Ascending aorta (tissue), 2 donors: ENCODE results near the gene PHTF1. TPM values are rescaled to one million over a fixed set of nuclear protein-coding genes. Genes with fewer than 3 reads are reported as not detected.

ENCODE experiments used
- DNase-seq, 2 donors: peaks; one replicate each; pipeline ENCODE4 v3.0.0-alpha.2; 2019; ENCODE audit warnings: low spot score in 2 of 2
- H3K27ac ChIP-seq, 2 donors: fragments of 200-600 bp; sonication (generic); one replicate each; pipeline ENCODE4 v1.5.1; 2016 to 2017; ENCODE audit warnings: mild to moderate bottlenecking in 1 of 2
- H3K27me3 ChIP-seq: fragments of 200-600 bp; sonication (generic); one replicate; pipeline ENCODE4 v1.5.1; 2017
- H3K36me3 ChIP-seq, 2 donors: fragments of 200-600 bp; sonication (generic); one replicate each; pipeline ENCODE4 v1.5.1; 2016
- H3K4me1 ChIP-seq, 2 donors: fragments of 200-600 bp; sonication (generic); one replicate each; pipeline ENCODE4 v1.5.1; 2016 to 2017; ENCODE audit warnings: mild to moderate bottlenecking in 1 of 2
- H3K4me3 ChIP-seq, 2 donors: fragments of 200-600 bp; sonication (generic); one replicate each; pipeline ENCODE4 v1.5.1; 2016 to 2017; ENCODE audit warnings: mild to moderate bottlenecking in 1 of 2
- H3K9me3 ChIP-seq, 2 donors: fragments of 200-600 bp; sonication (generic); one replicate each; pipeline ENCODE4 v1.5.1; 2016
- CTCF ChIP-seq, 3 experiments: fragments of 200-600 bp in 2 of 3; fragments of 450-650 bp in 1 of 3; sonication (generic) in 2 of 3; IDR thresholded peaks; one replicate each; pipeline ENCODE4 v1.5.1; 2016 to 2019; ENCODE audit warnings: antibody characterized with exemption in 3 of 3, mild to moderate bottlenecking in 1 of 3, moderate library complexity in 1 of 3
- intact Hi-C: fragments of 100-400 bp; cut with DNase I; formaldehyde crosslinking; loops from one replicate; pipeline ENCODE4 v1.15.1; 2023
- total RNA-seq: library from RNA; depleted of rRNA; stranded (reverse); fragments of >200 nt; gene quantifications from one replicate; pipeline ENCODE4 v1.1.0, GENCODE V29; 2016

Gene PHTF1
- total RNA-seq, 1 donor from 2014 or later: 38.6 TPM

- Histone ChIP-seq H3K36me3 (peaks cover 4 to 5% of the 10 kb centered on the region in 2 donors), H3K9me3 (no peaks in the 10 kb centered on the region), H3K4me1 (peaks cover 0 to 4% of the 10 kb centered on the region in 2 donors), H3K4me3 (no peak overlapping the region), H3K27me3 (no peaks in the 10 kb centered on the region), H3K27ac (no peak overlapping the region)
- no peak for TF ChIP-seq CTCF (IDR thresholded peaks at IDR 0.05)
- no peak for DNase-seq
- intact Hi-C loops: loop anchor here (1.0 to 5.0 kb wide), 2 partner anchors 538 to 961 kb away; partner anchors contain the start of gene PPM1J
Measured at GRCh38 chr1:113678159-113678469, 81.2 kb downstream of the PHTF1 start.

- DNase-seq: no peak
- Histone ChIP-seq H3K4me1 (no peaks in the 10 kb centered on the region), H3K36me3 (peaks cover 5 to 11% of the 10 kb centered on the region in 2 donors), H3K27ac (no peak overlapping the region), H3K27me3 (no peaks in the 10 kb centered on the region), H3K4me3 (no peak overlapping the region), H3K9me3 (no peaks in the 10 kb centered on the region)
- TF ChIP-seq CTCF (IDR thresholded peaks at IDR 0.05): peak in 2 of 3 experiments; percentile 61 to 71
- intact Hi-C loops: loop anchor here (1.0 to 5.0 kb wide), 2 partner anchors 537 to 960 kb away; partner anchors contain the start of gene PPM1J
Measured at GRCh38 chr1:113677250-113678158, 81.8 kb downstream of the PHTF1 start.

- H3K27ac ChIP-seq: no peak overlapping the region
- no peaks in the 10 kb centered on the region for H3K4me1 ChIP-seq
- no peaks in the 10 kb centered on the region for H3K9me3 ChIP-seq
- H3K36me3 ChIP-seq: peaks cover 5 to 18% of the 10 kb centered on the region in 2 donors
- no peak for DNase-seq
- intact Hi-C loops: loop anchor here (5.0 kb wide), 1 partner anchor 959 kb away; the partner anchor contains the start of gene PPM1J
- no peak for TF ChIP-seq CTCF (IDR thresholded peaks at IDR 0.05)
- no peak overlapping the region for H3K4me3 ChIP-seq
- no peaks in the 10 kb centered on the region for H3K27me3 ChIP-seq
Measured at GRCh38 chr1:113676524-113676923, 82.8 kb downstream of the PHTF1 start.

GRCh38 chr1:113675302-113675701 is 84.0 kb downstream of the PHTF1 start:
- H3K27ac ChIP-seq: no peak overlapping the region
- intact Hi-C loops: loop anchor here (5.0 kb wide), 1 partner anchor 958 kb away; the partner anchor contains the start of gene PPM1J
- no peak for DNase-seq
- no peaks in the 10 kb centered on the region for H3K27me3 ChIP-seq
- H3K4me3 ChIP-seq: no peak overlapping the region
- no peak for TF ChIP-seq CTCF (IDR thresholded peaks at IDR 0.05)
- H3K4me1 ChIP-seq: no peaks in the 10 kb centered on the region
- H3K36me3 ChIP-seq: peaks cover 5 to 24% of the 10 kb centered on the region in 2 donors
- no peaks in the 10 kb centered on the region for H3K9me3 ChIP-seq

- no peak for DNase-seq
- Histone ChIP-seq H3K4me3 (no peak overlapping the region), H3K36me3 (peaks cover 5 to 24% of the 10 kb centered on the region in 2 donors), H3K9me3 (no peaks in the 10 kb centered on the region), H3K27ac (no peak overlapping the region), H3K27me3 (no peaks in the 10 kb centered on the region), H3K4me1 (no peaks in the 10 kb centered on the region)
- TF ChIP-seq CTCF (IDR thresholded peaks at IDR 0.05): no peak
- intact Hi-C loops: no loop called here
Measured at GRCh38 chr1:113674591-113674990, 84.7 kb downstream of the PHTF1 start.
